Right atrium auricular region (tissue), 2 donors: ENCODE data around the gene REC114. TPM values are rescaled to one million over a fixed set of nuclear protein-coding genes. Genes with fewer than 3 reads are reported as not detected.

Experiments used
- DNase-seq: peaks from one replicate; pipeline ENCODE4 v3.0.0-alpha.2; 2019; ENCODE audit warnings: low spot score
- H3K27ac ChIP-seq, 2 donors: fragments of 200-600 bp; sonication (generic); 1 replicate in 1 of 2; 2 replicates in 1 of 2; pipeline ENCODE4 v1.5.1; 2016 to 2019
- H3K27me3 ChIP-seq, 2 donors: fragments of 200-600 bp; sonication (generic); one replicate each; pipeline versions ENCODE4 v1.5.1 to v1.6.0; 2017 to 2019
- H3K36me3 ChIP-seq: fragments of 200-600 bp; sonication (generic); one replicate; pipeline ENCODE4 v1.5.1; 2016
- H3K4me1 ChIP-seq, 2 donors: fragments of 200-600 bp; sonication (generic); one replicate each; pipeline versions ENCODE4 v1.5.1 to v1.6.0; 2017 to 2019
- H3K4me3 ChIP-seq, 2 donors: fragments of 200-600 bp; sonication (generic); 1 replicate in 1 of 2; 2 replicates in 1 of 2; pipeline ENCODE4 v1.5.1; 2017 to 2019; ENCODE audit warnings: mild to moderate bottlenecking in 1 of 2, moderate library complexity in 1 of 2
- H3K9me3 ChIP-seq, 2 donors: fragments of 200-600 bp; sonication (generic); one replicate each; pipeline ENCODE4 v1.5.1; 2019
- CTCF ChIP-seq, 2 donors: fragments of 200-600 bp; sonication (generic); IDR thresholded peaks; one replicate each; pipeline ENCODE4 v1.5.1; 2019; ENCODE audit warnings: antibody characterized with exemption in 2 of 2
- total RNA-seq, 2 donors: library from RNA; depleted of rRNA; stranded (reverse); fragments of >200 nt; gene quantifications; one replicate each; pipeline ENCODE4 v1.1.0, GENCODE V29; 2016

REC114 gene
- total RNA-seq, 2 donors from 2014 or later, result 4.6 TPM; not detected in 1

DNA sequence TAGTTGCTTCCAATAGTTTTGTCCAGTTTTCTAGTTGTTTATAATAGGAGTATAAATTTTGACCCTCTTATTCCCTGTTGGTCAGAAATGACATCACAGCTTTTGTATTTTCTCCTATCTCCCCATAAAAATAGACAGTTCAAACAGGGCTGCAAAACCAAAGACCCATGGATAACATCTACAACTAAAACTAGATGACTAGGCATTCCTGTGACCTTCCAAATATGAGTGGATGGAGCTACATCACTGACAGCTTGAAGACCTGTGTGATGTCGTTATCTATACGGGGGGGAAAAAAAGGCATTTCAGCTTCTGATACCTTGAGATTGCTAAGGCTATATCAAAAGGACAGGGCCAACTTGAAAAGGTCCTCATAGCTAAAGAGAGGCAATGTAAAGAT lies 84.6 kb downstream of the REC114 start:
- no peaks in the 10 kb centered on the region for H3K4me1 ChIP-seq
- no peak overlapping the region for H3K4me3 ChIP-seq
- H3K27ac ChIP-seq, result no peak overlapping the region
- no peaks in the 10 kb centered on the region for H3K36me3 ChIP-seq
- no peaks in the 10 kb centered on the region for H3K27me3 ChIP-seq
- no peaks in the 10 kb centered on the region for H3K9me3 ChIP-seq
- DNase-seq, result no peak
- TF ChIP-seq CTCF (IDR thresholded peaks at IDR 0.05), result no peak

GRCh38 chr15:73530649-73531048 lies 87.7 kb downstream of the REC114 start:
- DNase-seq, result no peak
- no peaks in the 10 kb centered on the region for H3K36me3 ChIP-seq
- no peak overlapping the region for H3K27ac ChIP-seq
- H3K4me1 ChIP-seq, result no peaks in the 10 kb centered on the region
- no peaks in the 10 kb centered on the region for H3K27me3 ChIP-seq
- H3K4me3 ChIP-seq, result no peak overlapping the region
- no peaks in the 10 kb centered on the region for H3K9me3 ChIP-seq
- TF ChIP-seq CTCF (IDR thresholded peaks at IDR 0.05), result no peak

- no peaks in the 10 kb centered on the region for H3K9me3 ChIP-seq
- H3K27me3 ChIP-seq, result no peaks in the 10 kb centered on the region
- H3K36me3 ChIP-seq, result no peaks in the 10 kb centered on the region
- H3K4me3 ChIP-seq, result no peak overlapping the region
- no peaks in the 10 kb centered on the region for H3K4me1 ChIP-seq
- no peak for DNase-seq
- TF ChIP-seq CTCF (IDR thresholded peaks at IDR 0.05), result no peak
- no peak overlapping the region for H3K27ac ChIP-seq
Measured at GRCh38 chr15:73538123-73538522, 95.2 kb downstream of the REC114 start.

GRCh38 chr15:73538563-73539211 lies 95.7 kb downstream of the REC114 start:
- H3K9me3 ChIP-seq, result no peaks in the 10 kb centered on the region
- TF ChIP-seq CTCF (IDR thresholded peaks at IDR 0.05), result no peak
- no peaks in the 10 kb centered on the region for H3K4me1 ChIP-seq
- H3K27ac ChIP-seq, result no peak overlapping the region
- no peaks in the 10 kb centered on the region for H3K27me3 ChIP-seq
- no peak for DNase-seq
- no peak overlapping the region for H3K4me3 ChIP-seq
- no peaks in the 10 kb centered on the region for H3K36me3 ChIP-seq

GRCh38 chr15:73539212-73540128 lies 96.5 kb downstream of the REC114 start:
- H3K27me3 ChIP-seq, result no peaks in the 10 kb centered on the region
- DNase-seq, result no peak
- no peak for TF ChIP-seq CTCF (IDR thresholded peaks at IDR 0.05)
- no peaks in the 10 kb centered on the region for H3K4me1 ChIP-seq
- H3K27ac ChIP-seq, result no peak overlapping the region
- no peaks in the 10 kb centered on the region for H3K36me3 ChIP-seq
- no peak overlapping the region for H3K4me3 ChIP-seq
- no peaks in the 10 kb centered on the region for H3K9me3 ChIP-seq
